8988T (cell line): Measurements from ENCODE around the gene GLIPR2.
"Not testable (repeated sequence)": the region's sequence is repeated elsewhere in the genome, so short reads cannot be mapped to it uniquely, and the experiment has no call there.

Experiments used
- DNase-seq: peaks from one replicate; pipeline ENCODE4 v3.0.0; 2011

GLIPR2 gene, protein sequence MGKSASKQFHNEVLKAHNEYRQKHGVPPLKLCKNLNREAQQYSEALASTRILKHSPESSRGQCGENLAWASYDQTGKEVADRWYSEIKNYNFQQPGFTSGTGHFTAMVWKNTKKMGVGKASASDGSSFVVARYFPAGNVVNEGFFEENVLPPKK

DNA sequence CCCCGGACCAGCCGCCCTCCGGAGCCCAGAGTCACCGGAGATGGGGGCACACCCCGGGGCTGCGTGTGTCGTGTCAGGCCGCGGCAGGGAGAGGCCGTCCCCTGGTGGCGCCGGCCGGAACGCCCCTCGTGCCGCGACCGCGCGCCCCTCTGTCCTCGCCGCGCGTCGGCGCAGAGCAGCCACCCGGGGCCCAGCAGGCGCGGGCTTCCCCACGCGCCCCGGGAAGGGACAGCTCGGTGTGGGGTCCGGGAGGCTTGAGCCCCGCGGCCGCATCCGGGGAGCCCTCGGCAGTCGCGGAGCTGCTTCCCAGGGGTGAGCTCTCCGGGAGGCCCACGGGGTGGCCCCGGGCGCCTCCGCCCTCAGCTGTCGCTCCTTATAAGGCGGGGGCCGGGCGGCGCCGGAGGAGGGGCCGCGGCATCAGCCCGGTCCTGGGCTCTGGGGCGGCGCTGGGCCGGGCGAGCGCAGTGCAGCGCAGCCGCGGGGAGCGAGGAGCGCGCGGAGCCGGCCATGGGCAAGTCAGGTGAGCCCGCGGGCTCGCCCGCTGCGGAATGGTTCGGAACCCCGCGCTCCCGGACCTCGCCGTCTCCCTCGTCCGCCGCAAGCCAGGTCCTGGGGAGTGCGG is at the start of gene GLIPR2:
TSS of gene GLIPR2 (plus strand) at position 462 of the 622 bp plus-strand sequence. CDS start at position 508, 46 bp downstream.
- DNase-seq: peak; percentile 97

DNA sequence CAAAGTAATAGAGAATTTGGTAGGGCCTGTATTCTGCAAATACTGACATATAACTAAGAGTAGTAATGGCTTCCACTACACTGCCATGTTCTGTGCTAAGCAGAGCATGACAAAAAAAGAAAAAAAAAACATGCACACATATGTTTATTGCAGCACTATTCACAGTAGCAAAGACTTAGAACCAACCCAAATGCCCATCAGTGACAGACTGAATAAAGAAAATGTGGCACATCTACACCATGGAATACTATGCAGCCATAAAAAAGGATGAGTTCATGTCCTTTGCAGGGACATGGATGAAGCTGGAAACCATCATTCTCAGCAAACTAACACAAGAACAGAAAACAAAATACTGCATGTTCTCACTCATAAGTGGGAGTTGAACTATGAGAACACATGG is 49.5 kb upstream of the GLIPR2 start:
- DNase-seq: not testable (repeated sequence)

DNA sequence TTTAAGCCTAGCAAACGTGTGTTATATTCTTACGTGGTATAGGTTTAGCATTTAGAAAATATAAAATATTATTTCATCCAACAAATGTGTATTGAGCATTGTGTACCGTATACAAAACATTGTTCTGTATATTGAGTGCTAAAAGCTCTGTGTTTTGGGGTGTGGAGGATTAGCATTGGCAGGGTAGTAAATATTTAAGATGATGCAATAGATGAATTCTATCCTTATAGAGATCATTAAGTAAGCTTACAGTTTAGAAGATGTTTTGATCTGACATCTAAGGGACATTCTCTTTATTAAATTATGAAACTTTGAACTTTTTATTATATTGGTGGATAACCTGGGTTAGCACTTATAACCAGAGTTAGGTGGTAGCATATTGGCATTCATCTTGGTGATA is 48.5 kb upstream of the GLIPR2 start:
- DNase-seq: no peak

DNA sequence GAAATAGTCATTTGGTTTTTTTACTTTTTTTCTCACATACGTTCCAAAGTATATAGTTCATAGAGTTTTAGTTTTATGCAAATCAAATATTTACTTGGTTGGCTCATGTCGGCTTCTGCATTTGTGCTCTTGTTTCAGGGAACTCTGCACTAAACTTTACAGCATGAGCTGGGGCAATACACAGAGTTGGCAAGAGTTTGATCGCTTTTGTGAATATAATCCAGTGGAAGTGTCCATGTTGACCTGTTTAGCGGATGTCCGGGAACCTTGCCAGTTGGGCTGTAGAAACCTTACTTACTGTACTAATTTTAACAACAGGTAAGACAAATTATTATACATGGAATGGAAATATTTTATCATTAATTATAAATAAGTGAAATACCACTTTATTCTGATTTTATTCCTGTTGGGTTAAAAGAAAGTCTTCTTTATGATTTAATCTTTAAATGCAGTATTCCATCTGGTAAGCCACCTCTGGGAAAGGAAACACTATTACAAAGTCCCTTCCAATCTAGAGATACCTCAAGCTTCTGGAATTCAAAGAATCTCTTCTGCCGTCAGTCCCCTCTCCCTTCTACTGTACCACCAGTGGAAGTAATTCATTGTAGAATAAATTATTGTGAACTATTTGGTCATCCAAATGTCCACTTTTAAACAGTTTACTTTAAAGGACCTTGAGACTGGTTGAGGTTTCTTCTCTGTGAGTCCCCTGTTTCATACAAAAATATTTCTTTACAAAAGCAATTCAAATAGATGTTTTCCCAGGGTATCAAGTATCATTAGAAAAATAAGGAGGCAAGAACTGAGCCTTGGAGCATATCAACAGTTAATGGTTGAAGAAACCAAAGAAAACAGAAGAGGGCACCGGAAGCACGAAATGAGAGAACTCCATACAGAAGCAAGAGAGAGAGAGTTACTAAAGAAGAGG is 45.2 kb upstream of the GLIPR2 start:
- peak; percentile 20 for DNase-seq

DNA sequence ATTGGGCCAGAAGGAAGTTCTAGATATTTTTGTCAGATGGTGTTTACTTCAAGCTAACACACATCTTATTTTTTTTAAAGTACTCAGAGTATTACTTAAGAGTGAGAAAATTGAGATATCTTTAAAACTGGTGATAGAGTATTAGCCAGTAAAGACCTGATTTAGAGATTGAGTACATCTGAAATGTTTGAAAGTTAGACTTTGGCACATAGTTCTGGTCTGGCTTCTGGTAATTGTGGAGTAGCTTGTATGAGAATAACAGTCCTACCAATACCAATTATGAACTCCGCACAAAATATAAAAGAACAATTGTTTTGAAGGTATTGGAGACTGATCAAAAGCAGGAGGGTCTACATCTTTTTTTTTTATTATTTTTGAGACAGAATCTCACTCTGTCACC is 44.5 kb upstream of the GLIPR2 start:
- no peak for DNase-seq

DNA sequence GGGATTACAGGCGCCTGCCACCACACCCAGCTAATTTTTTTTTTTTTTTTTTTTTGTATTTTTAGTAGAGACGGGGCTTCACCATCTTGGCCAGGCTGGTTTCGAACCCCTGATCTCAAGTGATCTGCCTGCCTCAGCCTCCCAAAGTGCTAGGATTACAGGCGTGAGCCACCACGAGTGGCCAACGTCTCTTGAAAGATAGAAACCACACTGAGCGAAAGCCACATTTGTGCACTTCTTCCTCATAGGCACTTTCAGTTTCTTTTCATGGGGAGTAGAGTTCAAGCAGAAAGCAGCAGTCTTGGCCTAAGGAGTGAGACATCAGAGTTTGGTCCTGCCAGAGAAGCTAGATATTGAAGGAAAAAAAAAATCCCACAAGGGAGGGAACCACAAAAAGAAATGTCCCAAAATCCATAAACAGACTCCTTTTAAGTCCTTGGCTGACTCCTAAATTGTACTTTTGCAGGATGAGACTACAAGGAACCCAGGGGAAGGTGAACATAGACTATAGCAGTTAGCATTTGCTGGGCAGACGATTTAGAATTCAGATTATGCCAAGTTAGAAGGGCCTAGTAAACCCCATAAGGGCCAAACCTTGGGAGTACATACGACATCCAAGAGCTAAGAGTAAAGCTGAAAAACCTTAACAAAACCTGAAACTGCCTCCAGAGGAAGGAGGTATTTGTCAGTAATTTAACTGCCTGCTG is 43.9 kb upstream of the GLIPR2 start:
- DNase-seq: no peak

DNA sequence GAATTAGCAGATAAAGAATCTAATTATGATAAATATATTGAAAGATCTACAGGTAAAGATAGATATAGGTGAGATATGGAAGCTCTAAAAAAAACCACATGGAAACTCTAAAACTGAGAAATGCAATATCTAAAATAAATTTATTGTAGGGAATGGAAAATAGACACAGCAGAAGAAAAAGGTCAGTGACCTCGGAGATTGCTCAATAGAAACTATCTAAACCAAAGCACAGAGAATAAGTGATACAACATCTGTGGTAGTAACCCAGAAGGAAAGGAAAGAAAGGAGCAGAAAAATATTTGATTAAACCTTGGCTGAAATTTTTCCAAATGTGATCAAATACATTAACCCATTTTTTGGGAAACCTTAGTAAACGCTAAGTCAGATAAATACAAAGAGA is 43.1 kb upstream of the GLIPR2 start:
- no peak for DNase-seq

DNA sequence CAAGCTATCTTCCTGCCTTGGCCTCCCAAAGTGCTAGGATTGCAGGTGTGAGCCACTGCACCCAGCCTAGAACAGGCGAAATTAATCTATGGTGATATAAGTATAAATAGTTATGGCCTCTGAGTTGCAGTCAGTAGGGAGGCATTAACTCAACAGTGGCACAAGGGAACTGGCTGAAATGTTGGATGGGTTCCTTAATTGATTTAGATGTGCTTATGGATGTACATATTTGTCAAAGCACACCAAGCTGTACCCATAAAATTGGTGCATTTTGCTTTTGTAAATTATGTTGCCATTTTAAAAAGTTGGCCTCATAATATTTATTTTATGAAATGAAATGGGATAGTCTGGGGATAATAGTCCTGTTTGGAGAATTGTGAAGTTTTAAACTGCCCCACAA is 36.8 kb upstream of the GLIPR2 start:
- DNase-seq: no peak

DNA sequence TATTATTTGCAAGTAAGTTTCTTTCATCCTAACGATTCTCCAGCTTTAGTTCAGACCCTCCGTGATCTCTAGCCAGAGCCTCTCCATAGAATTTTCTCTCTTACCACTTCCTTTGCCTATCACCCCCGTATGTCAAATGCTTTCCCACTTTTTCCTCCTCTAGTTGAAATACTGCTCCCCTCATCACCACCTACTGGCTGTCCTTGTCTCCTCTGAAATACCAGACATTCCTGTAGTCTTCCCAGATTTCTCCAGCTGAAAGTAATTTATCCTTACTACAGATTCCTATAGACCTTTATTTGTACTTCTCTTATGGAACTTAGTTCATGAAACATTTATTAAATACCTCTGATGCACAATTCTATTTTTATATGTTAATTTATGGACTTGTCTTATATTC is 36.0 kb upstream of the GLIPR2 start:
- no peak for DNase-seq

DNA sequence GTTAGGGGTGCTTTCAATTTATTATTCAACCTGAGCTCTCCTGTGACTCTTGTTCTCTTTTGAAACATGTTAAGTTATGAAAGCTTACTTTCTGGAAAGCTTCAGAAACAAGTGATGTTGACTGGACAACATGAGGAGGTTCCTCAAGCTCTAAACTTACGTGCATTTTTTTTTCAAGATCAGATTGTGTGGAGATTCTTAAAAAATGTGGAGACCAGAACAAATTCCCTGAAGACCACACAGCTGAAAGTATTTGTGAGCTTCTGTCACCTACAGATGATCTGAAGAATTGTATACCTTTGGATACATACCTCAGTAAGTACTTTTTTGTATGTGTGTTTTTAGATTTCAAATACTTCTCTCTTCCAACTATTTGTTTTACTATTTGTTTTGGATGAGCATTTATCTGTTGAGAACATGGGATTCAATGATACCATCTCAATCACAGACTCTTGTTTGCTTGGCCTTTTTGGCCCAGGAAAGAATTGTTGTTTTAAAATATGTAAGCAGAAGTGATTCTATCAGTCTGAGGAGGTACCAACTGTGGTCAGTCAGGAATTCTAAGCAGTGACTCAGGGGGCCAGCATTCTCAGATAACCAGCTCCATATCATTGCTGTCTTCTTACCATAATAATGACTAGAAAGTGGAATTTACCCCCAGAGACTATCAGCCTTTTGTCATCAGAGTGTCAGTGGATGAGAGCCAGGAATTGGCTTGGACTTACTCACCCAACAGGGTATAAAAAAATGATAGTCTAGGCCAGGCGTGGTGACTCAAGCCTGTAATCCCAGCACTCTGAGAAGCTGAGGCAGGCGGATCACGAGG is 34.4 kb upstream of the GLIPR2 start:
- DNase-seq: no peak

DNA sequence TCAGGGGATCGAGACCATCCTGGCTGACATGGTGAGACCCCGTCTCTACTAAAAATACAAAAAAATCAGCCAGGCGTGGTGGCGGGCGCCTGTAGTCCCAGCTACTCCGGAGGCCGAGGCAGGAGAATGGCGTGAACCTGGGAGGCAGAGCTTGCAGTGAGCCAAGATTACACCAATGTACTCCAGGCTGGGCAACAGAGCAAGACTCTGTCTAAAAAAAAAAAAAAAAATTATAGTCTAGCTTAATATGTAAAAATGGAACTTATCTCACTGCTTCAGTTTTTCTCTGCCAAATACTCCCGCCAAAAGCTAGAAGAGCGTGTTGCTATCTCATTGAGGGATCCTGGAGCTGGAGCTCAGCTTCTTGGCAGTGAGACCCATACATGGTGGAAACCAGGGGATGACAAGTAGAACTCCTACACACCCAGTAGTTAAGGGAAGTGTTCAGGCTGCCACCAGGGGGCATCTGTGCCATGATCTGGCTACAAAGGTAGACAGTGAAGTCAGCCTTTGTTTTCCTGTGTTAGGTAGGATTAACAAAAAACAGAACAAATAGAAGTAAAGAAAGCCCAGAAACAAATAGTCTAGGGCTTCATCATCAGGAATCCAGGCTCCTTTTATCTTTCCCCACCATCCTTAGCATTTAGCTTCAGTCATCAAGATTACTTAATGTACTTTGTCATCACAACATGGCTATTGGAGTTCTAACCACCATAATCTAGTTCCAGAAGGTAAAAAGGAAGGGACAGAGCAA is 33.6 kb upstream of the GLIPR2 start:
- DNase-seq: no peak

DNA sequence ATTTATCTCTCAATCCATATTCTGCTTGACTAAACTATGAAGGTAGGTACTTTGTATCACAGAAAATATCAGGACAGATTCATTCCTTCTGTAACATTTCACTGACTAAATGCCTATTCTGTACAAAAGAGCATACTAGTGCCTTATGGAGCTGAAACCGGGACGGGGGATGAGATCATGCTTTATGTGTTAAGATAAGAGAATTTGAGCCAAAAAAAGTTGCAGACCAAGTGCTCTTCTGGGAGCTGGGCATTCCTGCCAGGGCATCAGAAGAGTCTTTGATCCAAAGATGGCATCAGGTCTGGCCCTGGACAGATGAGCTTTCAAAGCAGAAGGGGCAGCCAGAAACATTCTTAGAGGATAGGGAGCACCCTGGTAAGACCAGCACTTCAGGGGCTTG is 27.5 kb upstream of the GLIPR2 start:
- no peak for DNase-seq

DNA sequence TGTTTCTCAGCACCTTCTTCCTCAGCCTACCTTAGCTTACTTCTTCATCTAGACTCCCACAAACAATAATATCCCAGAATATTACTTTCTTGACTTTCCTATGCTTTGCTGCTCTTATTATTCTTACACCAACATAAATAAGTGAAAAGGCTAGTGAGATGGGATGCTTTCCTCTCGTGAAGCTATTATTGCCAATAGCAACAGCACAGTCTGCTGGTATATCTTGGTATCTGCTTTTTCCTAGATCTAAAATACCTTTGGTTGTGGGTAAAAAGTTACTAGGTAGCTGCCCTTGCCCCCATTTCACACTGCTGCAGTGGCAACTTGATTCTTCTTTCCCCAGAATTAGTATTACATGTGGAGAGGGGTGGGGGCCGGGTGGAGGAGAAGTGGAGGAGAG is 26.1 kb upstream of the GLIPR2 start:
- no peak for DNase-seq

DNA sequence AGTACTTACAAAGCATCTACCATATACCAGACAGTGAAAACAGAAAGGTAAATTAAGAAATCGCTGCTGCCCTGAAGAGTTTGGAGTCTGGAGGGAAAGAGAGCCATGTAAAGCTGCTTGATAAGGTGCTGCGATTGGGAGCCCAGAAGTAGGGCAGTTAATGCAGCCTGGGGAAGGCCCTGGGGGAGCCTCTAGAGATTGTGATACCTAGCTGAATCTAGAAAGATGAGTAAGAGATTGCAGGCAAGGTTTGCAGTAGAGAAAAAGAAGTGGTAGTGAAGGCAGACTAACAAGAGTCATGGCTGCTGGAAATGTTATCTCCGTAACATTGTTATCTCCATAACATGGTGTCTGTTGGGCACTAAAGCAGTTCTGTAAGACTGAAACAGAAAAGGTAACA is 24.0 kb upstream of the GLIPR2 start:
- no peak for DNase-seq

DNA sequence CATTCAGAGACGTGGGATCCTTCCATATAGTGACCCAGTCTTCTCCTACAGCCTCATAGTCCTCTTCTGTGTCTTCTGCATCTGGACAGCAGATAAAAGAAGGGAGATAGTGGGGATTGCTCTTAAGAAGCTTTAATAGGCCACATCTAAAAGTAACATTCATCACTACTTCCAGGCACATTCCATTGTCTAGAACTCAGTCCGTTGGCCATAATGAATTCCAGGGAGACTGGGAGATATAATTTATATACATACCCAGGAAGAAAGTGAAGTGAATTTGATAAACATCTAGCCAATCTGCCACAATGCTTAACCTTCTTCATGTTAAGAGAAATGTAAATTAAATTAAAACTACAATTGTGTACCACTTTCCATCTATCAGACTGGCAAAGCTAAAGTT is 22.5 kb upstream of the GLIPR2 start:
- no peak for DNase-seq

DNA sequence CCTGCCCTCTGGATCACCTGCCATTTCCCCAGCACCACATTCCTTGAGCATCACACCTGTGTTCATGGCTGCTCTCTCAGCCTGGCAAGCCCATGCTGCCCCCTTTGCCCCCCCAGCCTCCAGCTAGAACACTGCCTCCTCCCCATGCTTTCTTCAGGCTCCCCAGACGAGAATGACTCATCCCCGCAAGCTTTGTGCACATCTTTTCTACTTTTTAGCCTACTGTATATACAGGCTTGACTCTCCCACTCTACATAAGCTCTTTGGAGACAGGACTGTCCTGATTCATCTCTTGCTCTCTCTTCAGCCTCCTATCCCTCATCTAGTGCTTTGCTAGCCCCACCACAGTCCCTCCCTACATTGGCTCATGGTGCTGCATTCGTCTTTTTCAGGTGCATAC is 19.9 kb upstream of the GLIPR2 start:
- no peak for DNase-seq

DNA sequence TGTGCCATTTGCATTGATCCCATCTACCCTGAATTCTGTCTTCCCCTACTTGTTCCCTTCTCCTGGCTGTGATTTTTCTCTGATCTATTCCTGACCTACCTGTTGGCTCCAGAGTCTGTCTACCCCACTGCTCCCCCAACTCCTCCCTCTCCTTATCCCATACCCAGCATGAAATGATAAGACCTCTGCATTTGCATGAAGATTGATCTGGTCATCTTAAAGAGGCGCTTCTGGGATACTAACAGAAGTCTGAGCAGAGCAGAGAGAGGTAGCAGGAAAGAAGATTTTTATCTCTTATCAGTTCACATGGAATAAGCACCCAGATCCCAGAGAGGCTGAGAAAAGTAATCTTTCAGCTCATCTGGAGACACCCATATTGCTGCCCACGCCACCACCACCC is 18.3 kb upstream of the GLIPR2 start:
- DNase-seq: no peak

DNA sequence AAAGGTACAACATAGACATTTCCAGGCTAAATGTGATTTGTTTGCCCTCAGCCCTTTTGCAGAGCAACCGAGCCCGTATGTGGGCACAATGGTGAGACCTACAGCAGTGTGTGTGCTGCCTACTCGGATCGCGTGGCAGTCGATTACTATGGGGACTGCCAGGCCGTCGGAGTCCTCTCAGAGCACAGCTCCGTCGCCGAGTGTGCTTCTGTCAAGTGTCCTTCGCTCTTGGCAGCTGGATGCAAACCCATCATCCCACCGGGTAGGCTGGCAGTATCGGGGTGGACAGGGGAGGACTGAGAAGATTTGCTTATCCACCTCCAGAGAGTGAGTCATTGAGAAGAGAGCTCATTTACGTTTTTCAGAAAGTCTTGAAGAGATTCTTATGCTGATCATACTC is 17.8 kb upstream of the GLIPR2 start:
- no peak for DNase-seq

DNA sequence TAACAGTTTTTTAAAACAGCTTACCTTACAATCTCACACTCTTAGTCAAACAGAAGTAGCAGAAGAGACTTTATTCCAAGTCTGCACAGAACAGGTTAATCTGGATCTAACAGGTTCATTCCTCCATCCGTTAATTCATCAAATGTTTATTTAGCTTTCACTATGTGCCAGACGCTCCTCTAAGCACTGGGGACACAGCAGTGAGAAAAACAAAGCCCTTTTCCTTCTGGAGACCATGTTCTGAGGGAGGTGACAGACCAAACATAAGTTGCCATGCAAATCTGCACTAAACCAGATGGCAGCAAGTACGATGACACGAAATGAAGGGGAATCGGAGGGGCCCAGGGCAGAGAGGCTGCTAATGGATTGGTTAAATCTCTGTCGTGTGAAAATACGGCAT is 17.1 kb upstream of the GLIPR2 start:
- DNase-seq: no peak

DNA sequence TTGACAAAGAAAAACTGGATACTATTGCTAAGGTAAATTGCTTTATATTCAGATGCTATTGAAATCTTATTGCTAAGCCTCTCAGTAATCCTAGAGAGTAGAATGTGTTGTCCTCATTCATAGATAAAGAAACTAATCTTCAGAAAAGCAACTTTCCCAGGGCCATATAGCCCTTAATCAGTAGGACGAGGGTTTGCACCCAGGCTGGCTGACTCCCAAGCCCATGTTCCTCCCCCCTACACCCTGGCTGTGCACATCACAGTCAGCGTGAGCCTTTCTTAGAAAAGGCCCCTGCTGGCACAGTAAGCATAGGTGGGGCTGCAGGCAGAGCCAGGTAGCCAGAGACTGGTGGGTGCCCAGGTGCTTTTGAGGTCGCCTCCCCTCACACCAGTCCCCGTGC is 15.8 kb upstream of the GLIPR2 start:
- no peak for DNase-seq

DNA sequence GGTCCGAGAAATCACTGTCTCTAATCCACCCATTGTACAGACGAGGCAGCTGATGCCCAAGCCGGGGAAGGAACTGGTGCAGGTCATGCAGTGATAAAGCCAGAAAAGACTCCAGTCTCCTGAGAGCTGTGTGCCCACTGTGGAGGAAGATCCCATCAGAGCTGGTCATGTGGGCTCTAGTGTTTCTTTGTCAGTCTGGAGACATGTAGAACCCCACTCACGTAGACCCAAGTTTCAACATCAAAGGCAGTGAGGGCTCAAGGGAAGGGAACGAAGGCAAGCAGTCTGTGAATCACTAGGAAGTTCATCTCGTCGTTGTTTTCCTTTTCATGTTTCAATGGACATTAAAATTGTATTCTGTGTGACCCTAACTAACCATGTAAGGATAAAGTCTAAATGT is 14.6 kb upstream of the GLIPR2 start:
- no peak for DNase-seq

DNA sequence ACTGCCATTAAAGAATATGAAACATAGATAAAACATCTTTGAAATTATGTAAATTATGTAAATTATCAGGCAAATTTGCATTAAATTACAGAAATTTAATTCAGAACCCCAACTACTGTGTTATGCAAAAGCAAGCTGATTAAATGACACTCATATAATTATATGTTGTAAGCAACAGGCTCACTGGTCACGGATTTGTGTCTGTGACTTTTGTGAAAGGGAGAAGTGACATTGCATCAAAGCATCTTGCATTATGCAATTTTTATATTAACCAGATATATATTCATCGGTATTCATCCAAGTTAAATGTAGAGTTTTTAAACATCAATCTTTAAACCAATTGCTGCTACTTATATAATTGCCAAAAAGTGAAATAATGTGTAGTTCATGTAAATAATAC is 13.0 kb upstream of the GLIPR2 start:
- DNase-seq: no peak
